Mesenchymal stem cell (in vitro differentiated cells and primary cell): ENCODE results near the gene ABCC2.

Source experiments
- DNase-seq: peaks from one replicate; pipeline ENCODE4 v3.0.0-alpha.2; 2013
- H2AFZ ChIP-seq: one replicate; pipeline ENCODE4 v1.6.1; 2013; ENCODE audit warnings: low read depth, mild to moderate bottlenecking, control low read depth, inconsistent platforms, low read length, moderate library complexity
- H2AK5ac ChIP-seq: 2 replicates; pipeline ENCODE4 v1.6.1; 2013; ENCODE audit warnings: low read length, moderate library complexity, mild to moderate bottlenecking, inconsistent platforms; ENCODE audit not compliant: severe bottlenecking
- H2BK120ac ChIP-seq: one replicate; pipeline ENCODE4 v1.6.1; 2013; ENCODE audit warnings: low read depth, mild to moderate bottlenecking, inconsistent platforms, low read length, moderate library complexity
- H2BK12ac ChIP-seq, 2 experiments: one replicate each; pipeline ENCODE4 v1.6.1; 2013; ENCODE audit warnings: inconsistent platforms in 2 of 2, low read length in 2 of 2, mild to moderate bottlenecking in 2 of 2, moderate library complexity in 2 of 2, control low read depth in 1 of 2
- H2BK15ac ChIP-seq: one replicate; pipeline ENCODE4 v1.6.1; 2013; ENCODE audit warnings: mild to moderate bottlenecking, low read depth, inconsistent platforms; ENCODE audit not compliant: poor library complexity, severe bottlenecking
- H2BK5ac ChIP-seq: 2 replicates; pipeline ENCODE4 v1.6.1; 2013; ENCODE audit warnings: low read depth, mild to moderate bottlenecking, low read length, control low read depth, inconsistent platforms; ENCODE audit not compliant: poor library complexity, severe bottlenecking
- H3K14ac ChIP-seq, 2 experiments: one replicate each; pipeline ENCODE4 v1.6.1; 2013; ENCODE audit warnings: inconsistent platforms in 2 of 2, low read length in 2 of 2, control low read depth in 1 of 2, mild to moderate bottlenecking in 1 of 2, moderate library complexity in 1 of 2
- H3K18ac ChIP-seq, 2 experiments: one replicate each; pipeline ENCODE4 v1.6.1; 2013; ENCODE audit warnings: inconsistent platforms in 2 of 2, low read length in 2 of 2, control low read depth in 1 of 2, low read depth in 1 of 2, mild to moderate bottlenecking in 1 of 2
- H3K23ac ChIP-seq, 2 experiments: one replicate each; pipeline ENCODE4 v1.6.1; 2013; ENCODE audit warnings: inconsistent platforms in 2 of 2, low read length in 2 of 2, mild to moderate bottlenecking in 2 of 2, moderate library complexity in 2 of 2, control low read depth in 1 of 2
- H3K27ac ChIP-seq: 2 replicates; pipeline ENCODE4 v1.5.1; 2013; ENCODE audit warnings: mild to moderate bottlenecking, moderate library complexity, low read length, control low read depth, inconsistent platforms; ENCODE audit not compliant: poor library complexity, severe bottlenecking
- H3K27me3 ChIP-seq, 2 experiments: 2 replicates each; pipeline versions ENCODE4 v1.6.1 to v1.7.0; 2013; ENCODE audit warnings: low read length in 2 of 2, mild to moderate bottlenecking in 2 of 2, moderate library complexity in 2 of 2, control low read depth in 1 of 2, inconsistent platforms in 1 of 2; ENCODE audit not compliant: control insufficient read depth in 1 of 2, insufficient read depth in 1 of 2
- H3K36me3 ChIP-seq, 2 experiments: 2 replicates each; pipeline versions ENCODE4 v1.6.1 to v1.7.0; 2013; ENCODE audit warnings: low read length in 2 of 2, control low read depth in 1 of 2, inconsistent platforms in 1 of 2, low read depth in 1 of 2, mild to moderate bottlenecking in 1 of 2; ENCODE audit not compliant: insufficient read depth in 2 of 2, control insufficient read depth in 1 of 2
- H3K4ac ChIP-seq, 2 experiments: one replicate each; pipeline ENCODE4 v1.6.1; 2013; ENCODE audit warnings: inconsistent platforms in 2 of 2, low read length in 2 of 2, mild to moderate bottlenecking in 2 of 2, moderate library complexity in 2 of 2, control low read depth in 1 of 2, low read depth in 1 of 2
- H3K4me1 ChIP-seq: 2 replicates; pipeline ENCODE4 v1.6.1; 2013; ENCODE audit warnings: low read depth, low read length, control low read depth; ENCODE audit not compliant: control insufficient read depth, insufficient read depth
- H3K4me2 ChIP-seq: 2 replicates; pipeline ENCODE4 v1.6.1; 2013; ENCODE audit warnings: low read length, mild to moderate bottlenecking, inconsistent platforms; ENCODE audit not compliant: poor library complexity, severe bottlenecking
- H3K4me3 ChIP-seq, 2 experiments: 2 replicates each; pipeline versions ENCODE4 v1.5.1 to v1.7.0; 2013; ENCODE audit warnings: low read length in 2 of 2, mild to moderate bottlenecking in 2 of 2, control low read depth in 1 of 2, low read depth in 1 of 2; ENCODE audit not compliant: insufficient read depth in 1 of 2
- H3K79me1 ChIP-seq: replicated peaks from 2 replicates; pipeline ENCODE4 v1.6.1; 2013; ENCODE audit warnings: mild to moderate bottlenecking, control low read depth, low read length, inconsistent platforms; ENCODE audit not compliant: poor library complexity, severe bottlenecking
- H3K9ac ChIP-seq: 2 replicates; pipeline ENCODE4 v1.7.0; 2013; ENCODE audit warnings: mild to moderate bottlenecking, low read length, moderate library complexity
- H3K9me3 ChIP-seq: 2 replicates; pipeline ENCODE4 v1.7.0; 2013; ENCODE audit warnings: mild to moderate bottlenecking, low read length; ENCODE audit not compliant: control insufficient read depth
- H4K8ac ChIP-seq: one replicate; pipeline ENCODE4 v1.6.1; 2013; ENCODE audit warnings: inconsistent platforms, mild to moderate bottlenecking, low read length, moderate library complexity
- H4K91ac ChIP-seq: one replicate; pipeline ENCODE4 v1.6.1; 2013; ENCODE audit warnings: mild to moderate bottlenecking, low read length, inconsistent platforms
- WGBS: methylation state at CpG from one replicate; pipeline ENCODE4 v1.1.7; 2013; ENCODE audit warnings: mixed read lengths; 5-methylcytosine and 5-hydroxymethylcytosine counted together

The ABCC2 gene

DNA sequence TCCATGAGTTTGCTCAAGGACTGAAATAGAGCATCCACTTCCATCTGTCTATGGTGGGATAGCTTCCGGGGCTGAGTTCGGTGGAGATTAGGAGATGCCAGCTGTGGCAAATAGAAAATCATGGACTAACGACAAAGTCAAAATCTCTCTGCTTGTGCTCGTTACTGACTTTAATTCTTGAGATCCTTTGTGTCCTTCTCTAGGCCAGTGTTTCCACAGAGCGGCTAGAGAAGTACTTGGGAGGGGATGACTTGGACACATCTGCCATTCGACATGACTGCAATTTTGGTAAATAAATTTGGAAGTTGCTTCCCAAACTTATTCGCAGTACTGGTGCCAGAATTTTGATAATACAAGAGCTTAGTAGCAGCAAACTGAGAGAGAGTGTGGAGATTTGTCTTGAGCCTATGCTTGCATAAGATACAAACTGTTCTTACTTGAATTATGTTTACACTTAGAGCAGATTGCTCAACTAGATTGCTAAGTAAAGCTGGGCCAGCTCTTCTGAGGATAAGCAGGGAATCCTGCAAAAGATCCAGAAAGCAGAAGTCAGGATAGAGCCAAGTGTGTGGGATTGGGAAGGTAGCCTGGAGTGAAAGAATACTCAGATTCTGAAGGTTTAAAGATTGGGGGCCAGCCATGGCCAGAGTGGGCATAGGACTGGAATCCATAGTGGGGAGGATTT lies 27.6 kb downstream of the ABCC2 start:
- no peak overlapping the region for H3K27ac ChIP-seq
- no peaks in the 10 kb centered on the region for H3K27me3 ChIP-seq
- H2BK5ac ChIP-seq, result no peak overlapping the region
- WGBS, result 88% methylated on average over 7 of the region's 7 CpGs
- H2AFZ ChIP-seq, result no peak overlapping the region
- H2AK5ac ChIP-seq, result no peak overlapping the region
- peak overlapping the region; percentile 87 for H2BK15ac ChIP-seq
- H2BK120ac ChIP-seq, result no peak overlapping the region
- no peaks in the 10 kb centered on the region for H3K79me1 ChIP-seq
- DNase-seq, result peak; percentile 80
- H4K91ac ChIP-seq, result no peak overlapping the region
- no peak overlapping the region for H4K8ac ChIP-seq
- no peak overlapping the region for H3K4me2 ChIP-seq
- H3K36me3 ChIP-seq, result peaks cover 0 to 5% of the 10 kb centered on the region in 2 experiments
- H3K9me3 ChIP-seq, result no peaks in the 10 kb centered on the region
- H2BK12ac ChIP-seq, result peak overlapping the region; percentile 7 to 38
- H3K23ac ChIP-seq, result no peak overlapping the region
- H3K4me3 ChIP-seq, result no peak overlapping the region
- H3K14ac ChIP-seq, result no peak overlapping the region
- no peaks in the 10 kb centered on the region for H3K4me1 ChIP-seq
- peak overlapping the region; percentile 28 to 65 for H3K18ac ChIP-seq
- peak overlapping the region; percentile 3 for H3K9ac ChIP-seq
- H3K4ac ChIP-seq, result peak overlapping the region; percentile 54 to 73

DNA sequence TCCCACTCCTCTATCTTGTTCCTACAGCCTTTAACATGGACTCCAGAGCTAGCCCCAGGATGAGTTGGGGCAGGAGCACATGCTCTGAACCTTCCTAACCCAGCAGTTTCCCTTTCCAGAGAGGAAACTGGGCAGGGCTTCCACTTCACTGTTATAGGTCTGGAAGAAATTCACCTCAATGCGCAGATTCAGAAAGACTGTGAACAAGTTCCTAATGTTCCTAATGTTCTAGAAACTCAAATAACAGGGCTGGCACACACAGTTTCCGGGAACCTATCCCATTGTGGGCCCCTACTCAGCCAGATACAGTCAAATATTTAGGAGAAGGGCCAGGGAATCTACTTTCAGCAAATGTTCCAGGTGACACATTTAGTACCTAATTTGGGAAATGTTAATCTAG lies 29.7 kb downstream of the ABCC2 start:
- no peaks in the 10 kb centered on the region for H3K79me1 ChIP-seq
- 94% methylated on average over 2 of the region's 2 CpGs for WGBS
- no peak overlapping the region for H3K23ac ChIP-seq
- no peak overlapping the region for H2AFZ ChIP-seq
- peaks cover 0 to 5% of the 10 kb centered on the region in 2 experiments for H3K36me3 ChIP-seq
- H3K4me3 ChIP-seq, result no peak overlapping the region
- H3K27ac ChIP-seq, result no peak overlapping the region
- H2BK5ac ChIP-seq, result no peak overlapping the region
- H3K14ac ChIP-seq, result no peak overlapping the region
- no peak overlapping the region for H2AK5ac ChIP-seq
- no peak overlapping the region for H2BK12ac ChIP-seq
- no peak overlapping the region for H3K9ac ChIP-seq
- DNase-seq, result no peak
- H3K4ac ChIP-seq, result no peak overlapping the region
- no peak overlapping the region for H4K8ac ChIP-seq
- no peaks in the 10 kb centered on the region for H3K9me3 ChIP-seq
- no peak overlapping the region for H4K91ac ChIP-seq
- no peaks in the 10 kb centered on the region for H3K27me3 ChIP-seq
- no peak overlapping the region for H3K18ac ChIP-seq
- no peaks in the 10 kb centered on the region for H3K4me1 ChIP-seq
- no peak overlapping the region for H2BK120ac ChIP-seq
- H2BK15ac ChIP-seq, result peak overlapping the region; percentile 30
- no peak overlapping the region for H3K4me2 ChIP-seq

DNA sequence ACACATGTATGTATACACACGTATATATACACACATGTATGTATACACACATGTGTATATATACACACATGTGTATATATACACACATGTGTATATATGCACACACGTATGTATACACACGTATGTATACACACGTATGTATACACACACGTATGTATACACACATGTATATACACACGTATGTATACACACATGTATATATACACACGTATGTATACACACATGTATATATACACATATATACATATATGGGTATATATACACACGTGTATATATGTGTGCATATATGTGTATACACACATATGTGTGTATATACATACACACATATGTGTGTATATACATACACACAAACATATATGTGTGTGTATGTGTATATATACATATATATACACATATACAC lies 31.7 kb downstream of the ABCC2 start:
- no CpG with 5 or more reads among the region's 8 CpGs for WGBS
- H2BK5ac ChIP-seq, result no peak overlapping the region

DNA sequence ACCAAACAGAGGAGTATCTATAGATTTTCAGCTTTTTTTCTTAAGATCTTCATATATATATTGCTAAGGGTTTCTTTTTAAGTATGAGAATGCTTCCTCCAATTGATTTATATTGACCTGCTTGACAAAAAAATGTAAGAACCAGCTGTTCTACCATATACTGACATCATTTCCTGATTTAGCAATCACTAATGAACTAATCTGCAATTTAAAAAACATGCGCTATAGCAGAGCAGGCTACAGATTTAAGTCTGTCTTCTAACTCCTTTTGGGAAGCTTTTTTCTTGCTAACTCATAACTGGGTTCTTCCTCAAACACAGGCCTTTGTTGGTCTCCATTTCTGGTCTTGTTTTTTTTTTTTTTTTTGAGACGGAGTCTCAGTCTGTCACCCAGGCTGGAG lies 33.2 kb downstream of the ABCC2 start:
- Histone ChIP-seq H4K8ac (no peak overlapping the region), H4K91ac (no peak overlapping the region), H3K4me1 (no peaks in the 10 kb centered on the region), H3K4me2 (no peak overlapping the region), H3K4me3 (no peak overlapping the region), H3K14ac (no peak overlapping the region), H3K9ac (no peak overlapping the region), H2AFZ (no peak overlapping the region), H2BK12ac (no peak overlapping the region), H2BK120ac (no peak overlapping the region), H3K4ac (no peak overlapping the region), H3K27me3 (no peaks in the 10 kb centered on the region), H3K23ac (no peak overlapping the region), H3K27ac (no peak overlapping the region), H3K36me3 (peaks cover 0 to 7% of the 10 kb centered on the region in 2 experiments), H3K9me3 (no peaks in the 10 kb centered on the region), H2BK5ac (no peak overlapping the region), H3K79me1 (no peaks in the 10 kb centered on the region), H2BK15ac (no peak overlapping the region), H3K18ac (no peak overlapping the region), H2AK5ac (no peak overlapping the region)
- peak; percentile 55 for DNase-seq
- WGBS, result 84% methylated on average over 1 of the region's 2 CpGs

More for the DNA sequence above, 31.7 kb downstream of the ABCC2 start:
- Histone ChIP-seq H3K9me3 (no peaks in the 10 kb centered on the region), H3K4me2 (no peak overlapping the region), H2AK5ac (no peak overlapping the region), H3K79me1 (no peaks in the 10 kb centered on the region), H3K18ac (no peak overlapping the region), H2BK12ac (no peak overlapping the region), H3K23ac (no peak overlapping the region), H3K27ac (no peak overlapping the region), H3K14ac (no peak overlapping the region), H4K8ac (no peak overlapping the region), H2AFZ (no peak overlapping the region), H3K27me3 (no peaks in the 10 kb centered on the region), H2BK15ac (no peak overlapping the region), H3K9ac (no peak overlapping the region), H3K4me3 (no peak overlapping the region), H3K4ac (no peak overlapping the region), H4K91ac (no peak overlapping the region), H3K4me1 (no peaks in the 10 kb centered on the region), H3K36me3 (peaks cover 0 to under 1% of the 10 kb centered on the region in 2 experiments), H2BK120ac (no peak overlapping the region)
- DNase-seq, result no peak
